ENCODE data around the gene HPN. TPM values are rescaled to one million over a fixed set of nuclear protein-coding genes. Genes with fewer than 3 reads are reported as not detected.

The HPN gene
- total and polyA plus RNA-seq, 2 of the 13 experiments (the other 11 are each of a cell fraction or from before 2014, with no cell fraction given): 46.7 to 261 TPM

GRCh38 chr19:35042056-35042730 is 672 bp downstream of the HPN start (continued):
- TF ChIP-seq ZMYM4 (CRISPR knock-in tag; IDR thresholded peaks at IDR 0.05) (peak; percentile 18; the same call in 1 of the 2 replicates), SNAPC5 (CRISPR knock-in tag; IDR thresholded peaks at IDR 0.05; ENCODE audit: borderline replicate concordance) (no peak), ZNF460 (CRISPR knock-in tag; IDR thresholded peaks at IDR 0.05; ENCODE audit: borderline replicate concordance) (no peak), ZNF232 (CRISPR knock-in tag; IDR thresholded peaks at IDR 0.05; ENCODE audit: borderline replicate concordance) (peak; percentile 57; the same call in 1 of the 2 replicates), HIC2 (CRISPR knock-in tag; IDR thresholded peaks at IDR 0.05; ENCODE audit: low read depth) (peak; percentile 39; the same call in 1 of the 2 replicates), ZNF816 (CRISPR knock-in tag; IDR thresholded peaks at IDR 0.05; ENCODE audit: borderline replicate concordance) (no peak), DMAP1 (CRISPR knock-in tag; IDR thresholded peaks at IDR 0.05) (peak; percentile 42; the same call in 1 of the 2 replicates), HDAC1 (CRISPR knock-in tag; IDR thresholded peaks at IDR 0.05) (peak; percentile 28; the same call in 1 of the 2 replicates), ZIK1 (CRISPR knock-in tag; IDR thresholded peaks at IDR 0.05; ENCODE audit: borderline replicate concordance, low read depth) (no peak), ZNF652 (CRISPR knock-in tag; IDR thresholded peaks at IDR 0.05; ENCODE audit: borderline replicate concordance, low read depth) (peak; percentile 28; the same call in 1 of the 2 replicates), KDM3A (CRISPR knock-in tag; IDR thresholded peaks at IDR 0.05; ENCODE audit: low read depth) (peak; percentile 68; the same call in 1 of the 2 replicates), ZNF775 (CRISPR knock-in tag; IDR thresholded peaks at IDR 0.05; ENCODE audit: borderline replicate concordance) (no peak), HMGXB3 (CRISPR knock-in tag; IDR thresholded peaks at IDR 0.05; ENCODE audit: borderline replicate concordance) (0 out of 2 replicates have a peak, but pooled peaks have one; percentile 34), CEBPG (CRISPR knock-in tag; IDR thresholded peaks at IDR 0.05) (no peak), NR2F6 (IDR thresholded peaks at IDR 0.05) (peak; percentile 54; the same call in 1 of the 2 replicates), NR2F6 (CRISPR knock-in tag; IDR thresholded peaks at IDR 0.05) (peak; percentile 67), HDAC2 (CRISPR knock-in tag; IDR thresholded peaks at IDR 0.05) (peak; percentile 53; the same call in 1 of the 2 replicates), ZNF143 (CRISPR knock-in tag; IDR thresholded peaks at IDR 0.05) (no peak), GPN1 (CRISPR knock-in tag; IDR thresholded peaks at IDR 0.05; ENCODE audit: borderline replicate concordance) (no peak), TRIM24 (CRISPR knock-in tag; IDR thresholded peaks at IDR 0.05) (no peak), BCL6 (CRISPR knock-in tag; IDR thresholded peaks at IDR 0.05) (peak; percentile 53), ZNF354B (CRISPR knock-in tag; IDR thresholded peaks at IDR 0.05) (no peak), ZNF749 (CRISPR knock-in tag; IDR thresholded peaks at IDR 0.05; ENCODE audit: borderline replicate concordance) (no peak), HINFP (CRISPR knock-in tag; IDR thresholded peaks at IDR 0.05; ENCODE audit: low read depth) (no peak)
